ENCODE data around the gene EPSTI1.

GRCh38 chr13:42836930-42837690 lies 154.9 kb downstream of the EPSTI1 start:
- TF ChIP-seq RAD21 (conservative IDR thresholded peaks at IDR 0.05) (no peak), CTCF (IDR thresholded peaks at IDR 0.05; ENCODE audit: poor library complexity, severe bottlenecking) (no peak)
